Brain microvascular endothelial cell (primary cell): Measurements from ENCODE around the gene RALGAPA1.

ENCODE experiments used
- DNase-seq: peaks from one replicate; pipeline ENCODE4 v3.0.0-alpha.2; 2020
- H3K27ac ChIP-seq: fragments of 250-450 bp; sonication (Bioruptor Pico); 2 replicates; pipeline ENCODE4 v1.5.1; 2020; ENCODE audit warnings: mild to moderate bottlenecking, moderate library complexity
- H3K27me3 ChIP-seq: fragments of 250-450 bp; sonication (Bioruptor Pico); replicated peaks from 2 replicates; pipeline ENCODE4 v1.5.1; 2020; ENCODE audit warnings: mild to moderate bottlenecking
- H3K36me3 ChIP-seq: fragments of 250-450 bp; sonication (Bioruptor Pico); replicated peaks from 2 replicates; pipeline ENCODE4 v1.5.1; 2020; ENCODE audit warnings: mild to moderate bottlenecking
- H3K4me3 ChIP-seq: 2 replicates; pipeline ENCODE4 v1.5.1; 2011; ENCODE audit warnings: low read depth, mild to moderate bottlenecking, control low read depth, low read length, moderate library complexity
- in situ Hi-C: cut with HindIII; loops from 2 replicates; pipeline ENCODE4 v1.10.0; 2017; ENCODE audit warnings: low sequenced_read_pairs, low pct_ligation_motif_present
- TF ChIP-seq, protein P1 (sequence below): IDR thresholded peaks from 2 replicates; pipeline ENCODE4 v1.5.1; 2011; ENCODE audit warnings: low read depth, mild to moderate bottlenecking, moderate library complexity, low read length, control low read depth, inconsistent platforms; ENCODE audit errors: missing control alignments

RALGAPA1 gene

DNA sequence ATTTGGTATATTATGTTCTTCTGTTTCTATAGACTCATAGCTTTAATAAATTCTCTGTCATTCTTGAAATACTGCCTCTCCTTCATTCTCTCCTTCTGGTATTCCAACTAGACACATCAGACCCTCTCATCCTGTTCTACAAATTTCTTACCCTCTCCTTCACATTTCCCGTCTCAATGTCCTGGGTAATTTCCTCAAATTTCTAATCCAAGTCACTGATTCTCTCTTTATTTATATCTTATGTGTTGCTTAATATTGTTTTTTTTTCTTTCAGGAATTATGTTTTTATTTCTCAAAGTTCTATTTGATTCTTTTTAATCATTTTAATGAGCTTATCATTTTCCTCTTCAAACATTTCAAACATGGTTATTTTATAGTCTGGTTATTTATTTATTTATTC is 94.0 kb downstream of the RALGAPA1 start:
- no peak overlapping the region for H3K27ac ChIP-seq
- DNase-seq: no peak
- H3K27me3 ChIP-seq: no peaks in the 10 kb centered on the region
- in situ Hi-C loops: no loop called here
- no peaks in the 10 kb centered on the region for H3K36me3 ChIP-seq
- H3K4me3 ChIP-seq: no peak overlapping the region
- TF ChIP-seq, protein P1, sequence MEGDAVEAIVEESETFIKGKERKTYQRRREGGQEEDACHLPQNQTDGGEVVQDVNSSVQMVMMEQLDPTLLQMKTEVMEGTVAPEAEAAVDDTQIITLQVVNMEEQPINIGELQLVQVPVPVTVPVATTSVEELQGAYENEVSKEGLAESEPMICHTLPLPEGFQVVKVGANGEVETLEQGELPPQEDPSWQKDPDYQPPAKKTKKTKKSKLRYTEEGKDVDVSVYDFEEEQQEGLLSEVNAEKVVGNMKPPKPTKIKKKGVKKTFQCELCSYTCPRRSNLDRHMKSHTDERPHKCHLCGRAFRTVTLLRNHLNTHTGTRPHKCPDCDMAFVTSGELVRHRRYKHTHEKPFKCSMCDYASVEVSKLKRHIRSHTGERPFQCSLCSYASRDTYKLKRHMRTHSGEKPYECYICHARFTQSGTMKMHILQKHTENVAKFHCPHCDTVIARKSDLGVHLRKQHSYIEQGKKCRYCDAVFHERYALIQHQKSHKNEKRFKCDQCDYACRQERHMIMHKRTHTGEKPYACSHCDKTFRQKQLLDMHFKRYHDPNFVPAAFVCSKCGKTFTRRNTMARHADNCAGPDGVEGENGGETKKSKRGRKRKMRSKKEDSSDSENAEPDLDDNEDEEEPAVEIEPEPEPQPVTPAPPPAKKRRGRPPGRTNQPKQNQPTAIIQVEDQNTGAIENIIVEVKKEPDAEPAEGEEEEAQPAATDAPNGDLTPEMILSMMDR: no peak

DNA sequence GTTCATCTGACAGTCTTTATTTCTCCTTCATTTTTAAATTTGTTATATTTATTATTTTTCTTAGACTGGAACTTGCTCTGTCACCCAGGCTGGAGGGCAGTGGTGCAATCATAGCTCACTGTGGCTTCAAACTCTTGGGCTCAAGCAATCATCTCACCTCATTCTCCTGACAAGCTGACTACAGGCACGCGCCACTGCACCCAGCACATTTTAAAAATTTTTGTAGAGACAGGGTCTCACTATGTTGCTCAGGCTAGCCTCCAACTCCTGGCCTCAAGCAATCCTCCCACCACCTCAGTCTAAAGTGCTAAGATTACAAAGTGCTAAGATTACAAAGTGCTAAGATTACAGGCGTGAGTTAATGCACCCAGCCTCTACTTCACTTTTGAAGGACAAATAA is 96.6 kb downstream of the RALGAPA1 start:
- Histone ChIP-seq H3K36me3 (no peaks in the 10 kb centered on the region), H3K4me3 (no peak overlapping the region), H3K27me3 (no peaks in the 10 kb centered on the region), H3K27ac (no peak overlapping the region)
- in situ Hi-C loops: no loop called here
- no peak for DNase-seq
- TF ChIP-seq, protein P1: no peak

DNA sequence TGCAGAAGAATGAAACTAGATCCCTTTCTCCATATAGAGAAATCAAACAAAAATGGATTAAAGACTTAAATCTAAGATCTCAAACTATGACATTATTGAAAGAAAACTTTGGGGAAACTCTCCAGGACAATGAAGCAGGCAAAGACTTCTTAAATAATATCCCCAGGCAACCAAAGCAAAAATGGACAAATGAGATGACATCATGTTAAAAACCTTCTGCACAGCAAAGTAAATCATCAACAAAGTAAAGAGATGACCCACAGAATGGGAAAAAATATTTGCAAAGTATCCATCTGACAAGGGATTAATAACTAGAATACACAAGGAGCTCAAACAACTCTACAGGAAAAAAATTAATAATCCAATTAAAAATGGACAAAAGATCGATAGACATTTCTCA is 101.0 kb downstream of the RALGAPA1 start:
- H3K4me3 ChIP-seq: no peak overlapping the region
- DNase-seq: no peak
- no peak overlapping the region for H3K27ac ChIP-seq
- no peaks in the 10 kb centered on the region for H3K36me3 ChIP-seq
- no peaks in the 10 kb centered on the region for H3K27me3 ChIP-seq
- in situ Hi-C loops: no loop called here
- TF ChIP-seq, protein P1: no peak

DNA sequence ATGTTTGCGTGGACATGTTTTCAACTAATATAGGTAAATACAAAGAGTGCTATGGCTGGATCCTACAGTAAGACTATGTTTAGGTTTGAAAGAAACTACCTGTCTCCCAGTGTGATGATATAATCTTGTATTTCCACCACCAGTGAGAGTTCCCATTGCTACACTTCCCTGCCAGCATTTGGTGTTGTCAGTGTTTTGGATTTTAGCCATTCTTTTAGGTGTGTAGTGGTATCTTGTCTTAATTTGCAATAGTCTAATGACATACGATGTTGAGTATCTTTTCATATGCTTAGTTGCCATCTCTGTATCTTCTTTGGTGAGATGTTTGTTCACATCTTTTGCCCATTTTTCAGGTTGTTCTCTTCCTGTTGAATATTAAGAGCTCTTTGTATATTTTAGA is 103.5 kb downstream of the RALGAPA1 start:
- in situ Hi-C loops: no loop called here

DNA sequence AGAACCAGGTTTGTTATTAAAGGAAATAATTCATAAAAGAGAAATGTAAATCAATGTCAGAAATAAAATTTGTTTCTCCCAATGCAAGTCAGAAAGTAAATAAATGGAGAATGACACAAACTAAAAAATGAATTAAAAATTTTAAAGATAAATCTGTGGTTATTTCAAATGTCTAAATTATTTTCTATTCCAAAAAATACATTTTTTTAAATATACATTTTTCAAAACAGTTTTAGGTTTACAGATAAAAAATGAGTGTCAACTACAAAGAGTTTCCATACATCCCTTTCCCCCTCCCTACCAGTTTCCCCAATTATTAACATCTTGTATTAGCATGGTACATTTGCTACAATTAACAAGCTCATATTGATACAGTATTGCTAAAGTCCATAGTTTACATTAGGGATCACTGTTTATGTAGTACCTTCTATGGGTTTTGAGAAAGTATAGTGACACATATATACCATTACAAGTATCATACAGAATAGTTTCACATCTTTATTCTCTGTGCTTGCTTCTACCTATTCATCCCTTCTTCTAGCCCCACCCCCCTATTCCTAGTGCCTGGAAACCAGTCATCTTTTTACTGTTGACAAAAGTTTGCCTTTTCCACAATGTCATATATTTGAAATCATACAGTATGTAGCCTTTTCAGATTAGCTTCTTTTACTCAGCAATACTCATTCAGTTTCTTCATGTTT is 104.2 kb downstream of the RALGAPA1 start:
- in situ Hi-C loops: no loop called here

More for the DNA sequence above, 103.5 kb downstream of the RALGAPA1 start:
- Histone ChIP-seq H3K27ac (no peak overlapping the region), H3K36me3 (no peaks in the 10 kb centered on the region), H3K4me3 (no peak overlapping the region), H3K27me3 (no peaks in the 10 kb centered on the region)
- DNase-seq: no peak
- TF ChIP-seq, protein P1: no peak

DNA sequence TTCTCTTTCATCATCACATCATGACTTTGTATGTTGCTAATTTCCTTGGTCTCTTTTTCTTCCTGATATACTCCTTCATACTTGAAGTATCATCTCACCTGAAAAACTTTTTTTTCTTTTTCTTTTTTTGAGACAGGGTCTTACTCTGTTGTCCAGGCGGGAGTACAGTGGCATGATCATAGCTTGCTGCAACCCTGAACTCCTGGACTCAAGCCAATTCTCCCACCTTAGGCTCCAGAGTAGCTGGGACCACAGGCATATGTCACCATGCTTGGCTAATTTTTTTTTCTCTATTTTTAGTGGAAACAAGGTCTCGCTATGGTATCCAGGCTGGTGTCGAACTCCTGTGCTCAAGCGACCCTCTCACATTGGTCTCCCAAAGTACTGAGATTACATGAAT is 107.6 kb downstream of the RALGAPA1 start:
- Histone ChIP-seq H3K4me3 (no peak overlapping the region), H3K27ac (no peak overlapping the region), H3K36me3 (no peaks in the 10 kb centered on the region), H3K27me3 (no peaks in the 10 kb centered on the region)
- TF ChIP-seq, protein P1: no peak
- DNase-seq: no peak
- in situ Hi-C loops: no loop called here

More for the DNA sequence above, 104.2 kb downstream of the RALGAPA1 start:
- Histone ChIP-seq H3K27me3 (no peaks in the 10 kb centered on the region), H3K4me3 (no peak overlapping the region), H3K36me3 (no peaks in the 10 kb centered on the region), H3K27ac (no peak overlapping the region)
- no peak for DNase-seq
- TF ChIP-seq, protein P1: no peak
